Fibroblast of the aortic adventitia (primary cell): ENCODE results near the gene SPECC1. TPM values are rescaled to one million over a fixed set of nuclear protein-coding genes. Genes with fewer than 3 reads are reported as not detected.

Experiments
- DNase-seq: peaks from one replicate; pipeline ENCODE4 v3.0.0-alpha.2; 2010; ENCODE audit warnings: low read depth
- H3K4me3 ChIP-seq: 2 replicates; pipeline ENCODE4 v1.5.1; 2011; ENCODE audit warnings: low read depth, mild to moderate bottlenecking, control low read depth, low read length, moderate library complexity
- CTCF ChIP-seq: IDR thresholded peaks from 2 replicates; pipeline ENCODE4 v1.5.1; 2011; ENCODE audit warnings: mild to moderate bottlenecking, low read length, control low read depth, inconsistent platforms; ENCODE audit not compliant: insufficient read depth
- total RNA-seq: library from RNA; depleted of rRNA; stranded (reverse); fragments of >200 nt; gene quantifications from 2 replicates; pipeline ENCODE4 v1.2.3, GENCODE V29; 2012; ENCODE audit warnings: low replicate concordance

Gene SPECC1
- total RNA-seq, 1 donor, result 16.8 TPM

- no peak overlapping the region for H3K4me3 ChIP-seq
- TF ChIP-seq CTCF, result no peak
- peak; percentile 37 for DNase-seq
These were observed 257.8 kb downstream of the SPECC1 start for GRCh38 chr17:20266806-20267458.

GRCh38 chr17:20267459-20267842, 258.3 kb downstream of the SPECC1 start:
- H3K4me3 ChIP-seq, result no peak overlapping the region
- DNase-seq, result no peak
- TF ChIP-seq CTCF, result no peak

- no peak overlapping the region for H3K4me3 ChIP-seq
- no peak for TF ChIP-seq CTCF
- no peak for DNase-seq
These were observed 261.2 kb downstream of the SPECC1 start for GRCh38 chr17:20270369-20270768.

GRCh38 chr17:20271011-20271610, 262.0 kb downstream of the SPECC1 start:
- TF ChIP-seq CTCF, result no peak
- no peak for DNase-seq
- no peak overlapping the region for H3K4me3 ChIP-seq

- DNase-seq, result no peak
- no peak overlapping the region for H3K4me3 ChIP-seq
- no peak for TF ChIP-seq CTCF
These were observed 264.8 kb downstream of the SPECC1 start for GRCh38 chr17:20273741-20274500.

GRCh38 chr17:20275653-20276052, 266.5 kb downstream of the SPECC1 start:
- no peak overlapping the region for H3K4me3 ChIP-seq
- DNase-seq, result no peak
- no peak for TF ChIP-seq CTCF
